Colonic mucosa (tissue), 4 donors: ENCODE data around the gene ANKRD11. TPM values are rescaled to one million over a fixed set of nuclear protein-coding genes. Genes with fewer than 3 reads are reported as not detected.

Source experiments
- DNase-seq: peaks from one replicate; pipeline ENCODE4 v3.0.0-alpha.2; 2020
- H3K27ac ChIP-seq: fragments of 200-600 bp; one replicate; pipeline ENCODE4 v1.8.0; 2021
- H3K27me3 ChIP-seq: fragments of 200-600 bp; one replicate; pipeline ENCODE4 v1.8.0; 2021
- H3K36me3 ChIP-seq: fragments of 200-600 bp; one replicate; pipeline ENCODE4 v1.8.0; 2021
- H3K4me1 ChIP-seq: fragments of 200-600 bp; one replicate; pipeline ENCODE4 v1.8.0; 2021; ENCODE audit warnings: mild to moderate bottlenecking
- H3K4me3 ChIP-seq: fragments of 200-600 bp; one replicate; pipeline ENCODE4 v1.8.0; 2021
- H3K9ac ChIP-seq, 2 donors: one replicate each; pipeline ENCODE4 v1.7.0; 2013; ENCODE audit warnings: control low read depth in 2 of 2, low read depth in 2 of 2, low read length in 2 of 2
- H3K9me3 ChIP-seq: fragments of 200-600 bp; one replicate; pipeline ENCODE4 v1.8.0; 2021
- CTCF ChIP-seq: fragments of 200-600 bp; IDR thresholded peaks from one replicate; pipeline ENCODE4 v1.8.0; 2022; ENCODE audit warnings: antibody characterized with exemption, mild to moderate bottlenecking
- intact Hi-C: fragments of 100-400 bp; cut with DNase I; formaldehyde crosslinking; loops from one replicate; pipeline ENCODE4 v1.14.1; 2022
- total RNA-seq, 2 donors: library from RNA; stranded (reverse); fragmentation: NEBNext Ultra II Directional in 1 of 2; extraction: Animal tissue kit (Norgen Biotek cat#: 25700) in 1 of 2; gene quantifications; one replicate each; pipeline ENCODE4 v1.2.1, GENCODE V29; 2021
- donor health status: healthy.
- donor health status: DM: no; HTN: no; CAD: no.
- donor health status: DM: no; HTN: no; CAD: no.

ANKRD11 gene
- total RNA-seq, 2 donors from 2014 or later, result 69.4 to 129 TPM

GRCh38 chr16:89287777-89288576 is 202.4 kb downstream of the ANKRD11 start:
- H3K27me3 ChIP-seq, result no peaks in the 10 kb centered on the region
- no peak overlapping the region for H3K9ac ChIP-seq
- intact Hi-C loops, result no loop called here
- TF ChIP-seq CTCF, result no peak
- H3K36me3 ChIP-seq, result peaks cover 25% of the 10 kb centered on the region
- H3K4me3 ChIP-seq, result no peak overlapping the region
- no peaks in the 10 kb centered on the region for H3K9me3 ChIP-seq
- H3K27ac ChIP-seq, result no peak overlapping the region
- H3K4me1 ChIP-seq, result no peaks in the 10 kb centered on the region
- DNase-seq, result no peak

GRCh38 chr16:89286096-89286495 is 204.3 kb downstream of the ANKRD11 start:
- DNase-seq, result no peak
- intact Hi-C loops, result no loop called here
- Histone ChIP-seq H3K27ac (no peak overlapping the region), H3K4me1 (no peaks in the 10 kb centered on the region), H3K36me3 (peaks cover 25% of the 10 kb centered on the region), H3K9me3 (no peaks in the 10 kb centered on the region), H3K4me3 (no peak overlapping the region), H3K27me3 (no peaks in the 10 kb centered on the region), H3K9ac (no peak overlapping the region)
- no peak for TF ChIP-seq CTCF

- Histone ChIP-seq H3K4me3 (no peak overlapping the region), H3K27ac (no peak overlapping the region), H3K9ac (no peak overlapping the region), H3K9me3 (no peaks in the 10 kb centered on the region), H3K27me3 (no peaks in the 10 kb centered on the region), H3K4me1 (no peaks in the 10 kb centered on the region), H3K36me3 (peaks cover 25% of the 10 kb centered on the region)
- no peak for TF ChIP-seq CTCF
- intact Hi-C loops, result no loop called here
- no peak for DNase-seq
Observed at GRCh38 chr16:89285381-89285780, 205.0 kb downstream of the ANKRD11 start.

- Histone ChIP-seq H3K27me3 (no peaks in the 10 kb centered on the region), H3K9ac (no peak overlapping the region), H3K4me1 (no peaks in the 10 kb centered on the region), H3K9me3 (no peaks in the 10 kb centered on the region), H3K27ac (no peak overlapping the region), H3K36me3 (peaks cover 25% of the 10 kb centered on the region), H3K4me3 (no peak overlapping the region)
- intact Hi-C loops, result no loop called here
- DNase-seq, result no peak
- TF ChIP-seq CTCF, result no peak
Observed at GRCh38 chr16:89283449-89283848, 206.9 kb downstream of the ANKRD11 start.

GRCh38 chr16:89282523-89282922 is 207.8 kb downstream of the ANKRD11 start:
- Histone ChIP-seq H3K4me3 (no peak overlapping the region), H3K36me3 (peaks cover 25% of the 10 kb centered on the region), H3K27ac (no peak overlapping the region), H3K9ac (no peak overlapping the region), H3K9me3 (no peaks in the 10 kb centered on the region), H3K27me3 (no peaks in the 10 kb centered on the region), H3K4me1 (no peaks in the 10 kb centered on the region)
- intact Hi-C loops, result no loop called here
- no peak for DNase-seq
- TF ChIP-seq CTCF, result no peak
